ENCODE measurements around the gene RNF214. TPM values are rescaled to one million over a fixed set of nuclear protein-coding genes. Genes with fewer than 3 reads are reported as not detected.
"Not testable (repeated sequence)": the region's sequence is repeated elsewhere in the genome, so short reads cannot be mapped to it uniquely, and the experiment has no call there.

Gene RNF214
- 6.6 TPM for total RNA-seq (2013)
- 10 to 100 TPM in 1 of 3 donors, 1 to 10 TPM in 2; 6.4 to 13.8 (median 7.8) TPM for polyA plus RNA-seq
- 1.8 and 2.6 TPM in 2 replicates for polyA minus RNA-seq
- total RNA-seq: 1.3 to 9.9 (median 6.7) reads per million in 11 experiments

- Histone ChIP-seq H3K9ac (ENCODE audit: insufficient read depth, low read length, poor library complexity, severe bottlenecking) (peak within 1 kb of the TSS; percentile 86), H3K9me3 (replicated peaks in 1 of 2; ENCODE audit: control insufficient read depth in 1 of 2, insufficient read depth in 1 of 2, low read length in 2 of 2) (no peaks in the 10 kb centered on the region), H2AFZ (ENCODE audit: insufficient read depth, low read depth, low read length, poor library complexity, severe bottlenecking) (peak within 1 kb of the TSS; percentile 93), H3K4me2 (replicated peaks; ENCODE audit: extremely low read depth, low read length, poor library complexity, severe bottlenecking) (peak within 1 kb of the TSS; percentile 95), H3K27me3 (ENCODE audit: control insufficient read depth in 2 of 2, insufficient read depth in 2 of 2, low read length in 2 of 2) (no peaks in the 10 kb centered on the region), H4K20me1 (ENCODE audit: insufficient read depth, low read length) (peaks cover 16% of the 10 kb centered on the region), H3K79me2 (ENCODE audit: insufficient read depth, low read length) (peaks cover 57% of the 10 kb centered on the region), H3K36me3 (replicated peaks in 1 of 2; ENCODE audit: control insufficient read depth in 1 of 2, insufficient read depth in 2 of 2, low read length in 2 of 2) (peaks cover 28 to 33% of the 10 kb centered on the region in 2 donors), H3K27ac (ENCODE audit: low read depth in 1 of 2, low read length in 2 of 2) (peak within 1 kb of the TSS; percentile 81 to 89), H3K4me3 (replicated peaks in 1 of 3; ENCODE audit: low read depth in 2 of 3, low read length in 3 of 3) (peak within 1 kb of the TSS; percentile 96 to 99 (median 97)), H3K4me1 (ENCODE audit: control insufficient read depth in 1 of 2, insufficient read depth in 2 of 2, low read length in 2 of 2) (peaks cover 21 to 26% of the 10 kb centered on the region in 2 donors)
- Mint-ChIP-seq H3K9me3 (no peaks in the 10 kb centered on the region), H3K4me1 (peaks cover 34% of the 10 kb centered on the region), H3K36me3 (peaks cover 34 to 43% of the 10 kb centered on the region in 2 donors), H3K27ac (peak within 1 kb of the TSS; percentile 93 to 99 (median 98)), H3K27me3 (ENCODE audit: low read depth in 3 of 3) (peaks cover 0 to 2% (median 0%) of the 10 kb centered on the region in 3 donors), H3K4me3 (peak within 1 kb of the TSS; percentile 98 to 100)
- peak; percentile 62 to 74 (median 71) for DNase-seq
- WGBS (ENCODE audit: insufficient coverage): under 1% methylated on average over 56 of the region's 94 CpGs
- intact Hi-C loops (cut with micrococcal nuclease): loop anchor here (5.0 kb wide), 2 partner anchors 445 to 460 kb away; partner anchors contain the start of genes BUD13 (in 1 of the 2) and ZPR1 (in 1 of the 2)
- peak; percentile 99 for TF ChIP-seq CTCF (IDR thresholded peaks at IDR 0.05)
Measured at GRCh38 chr11:117232092-117232878, at the start of gene RNF214. Gene RNF214, plus strand, starts transcription at chr11:117232671. Its CDS starts 1,602 bp downstream, at chr11:117234273.

GRCh38 chr11:117183178-117183577 is 49.3 kb upstream of the RNF214 start:
- not testable (repeated sequence) for H2AFZ ChIP-seq (ENCODE audit: insufficient read depth, low read depth, low read length, poor library complexity, severe bottlenecking); H3K9ac ChIP-seq (ENCODE audit: insufficient read depth, low read length, poor library complexity, severe bottlenecking); H3K27me3 ChIP-seq (ENCODE audit: control insufficient read depth in 2 of 2, insufficient read depth in 2 of 2, low read length in 2 of 2); H3K4me3 ChIP-seq (replicated peaks in 1 of 3; ENCODE audit: low read depth in 2 of 3, low read length in 3 of 3); H3K27me3 Mint-ChIP-seq (ENCODE audit: low read depth in 3 of 3); H3K9me3 ChIP-seq (replicated peaks in 1 of 2; ENCODE audit: control insufficient read depth in 1 of 2, insufficient read depth in 1 of 2, low read length in 2 of 2); H4K20me1 ChIP-seq (ENCODE audit: insufficient read depth, low read length); H3K4me3 Mint-ChIP-seq; DNase-seq; H3K27ac ChIP-seq (ENCODE audit: low read depth in 1 of 2, low read length in 2 of 2); H3K9me3 Mint-ChIP-seq; H3K27ac Mint-ChIP-seq; H3K4me2 ChIP-seq (replicated peaks; ENCODE audit: extremely low read depth, low read length, poor library complexity, severe bottlenecking)
- peaks cover 62 to 70% of the 10 kb centered on the region in 2 donors for H3K4me1 ChIP-seq (ENCODE audit: control insufficient read depth in 1 of 2, insufficient read depth in 2 of 2, low read length in 2 of 2)
- H3K36me3 Mint-ChIP-seq: peaks cover 50 to 65% of the 10 kb centered on the region in 2 donors
- 100% methylated on average over 7 of the region's 13 CpGs for WGBS (ENCODE audit: insufficient coverage)
- peaks cover 58% of the 10 kb centered on the region for H3K4me1 Mint-ChIP-seq
- peaks cover 28 to 34% of the 10 kb centered on the region in 2 donors for H3K36me3 ChIP-seq (replicated peaks in 1 of 2; ENCODE audit: control insufficient read depth in 1 of 2, insufficient read depth in 2 of 2, low read length in 2 of 2)
- intact Hi-C loops (cut with micrococcal nuclease): loop anchor here (5.0 kb wide), 2 partner anchors 39 to 44 kb away; no protein-coding TSS in a partner anchor
- peaks cover 37% of the 10 kb centered on the region for H3K79me2 ChIP-seq (ENCODE audit: insufficient read depth, low read length)
